CD4-positive, alpha-beta T cell (primary cell): ENCODE results near the gene VAPB. TPM values are rescaled to one million over a fixed set of nuclear protein-coding genes. Genes with fewer than 3 reads are reported as not detected.

Experiments used
- ATAC-seq: fragments of 200-7000 bp; cut with Tn5 transposase; one replicate; pipeline ENCODE4 v1.10.0; 2022; ENCODE audit warnings: mild to moderate bottlenecking; ENCODE audit not compliant: poor library complexity
- CTCF ChIA-PET: fragments of 350-600 bp; sonication (Branson Sonifier 250); formaldehyde crosslinking; loops from one replicate; lab custom pipeline; 2021; ENCODE audit warnings: antibody characterized with exemption, inconsistent platforms; lab: Charles Lee
- POLR2A ChIA-PET: fragments of 350-600 bp; sonication (Branson Sonifier 250); formaldehyde crosslinking; loops from one replicate; lab custom pipeline; 2021; ENCODE audit warnings: antibody characterized with exemption, inconsistent platforms; lab: Charles Lee
- DNase-seq, 14 experiments: peaks; one replicate each; pipeline ENCODE4 v3.0.0-alpha.2; 2013 to 2020; ENCODE audit warnings: mixed read lengths in 2 of 14
- H3K27ac ChIP-seq, 2 donors: one replicate each; pipeline versions ENCODE4 v1.5.1 to v1.7.0; 2013; ENCODE audit warnings: low read length in 2 of 2, low read depth in 1 of 2, mild to moderate bottlenecking in 1 of 2
- H3K27me3 ChIP-seq, 2 experiments: 1 replicate in 1 of 2; 2 replicates in 1 of 2; pipeline versions ENCODE4 v1.6.1 to v1.7.0; 2013; ENCODE audit warnings: low read length in 2 of 2, control low read depth in 1 of 2, mild to moderate bottlenecking in 1 of 2, moderate library complexity in 1 of 2; ENCODE audit not compliant: insufficient read depth in 2 of 2, control insufficient read depth in 1 of 2
- H3K36me3 ChIP-seq: one replicate; pipeline ENCODE4 v1.6.1; 2013; ENCODE audit warnings: low read length, control low read depth; ENCODE audit not compliant: insufficient read depth
- H3K4me1 ChIP-seq: one replicate; pipeline ENCODE4 v1.6.1; 2013; ENCODE audit warnings: low read length, control low read depth; ENCODE audit not compliant: insufficient read depth
- H3K4me3 ChIP-seq: one replicate; pipeline ENCODE4 v1.5.1; 2013; ENCODE audit warnings: mild to moderate bottlenecking, low read length, moderate library complexity
- H3K9me3 ChIP-seq, 2 experiments: 1 replicate in 1 of 2; 2 replicates in 1 of 2; pipeline versions ENCODE4 v1.6.1 to v1.7.0; 2013; ENCODE audit warnings: low read length in 2 of 2, mild to moderate bottlenecking in 2 of 2, control low read depth in 1 of 2, moderate library complexity in 1 of 2; ENCODE audit not compliant: control insufficient read depth in 1 of 2, insufficient read depth in 1 of 2
- H3K27ac Mint-ChIP-seq: one replicate; pipeline ENCODE4 v1.8.0; 2020; ENCODE audit warnings: mixed read lengths
- H3K27me3 Mint-ChIP-seq: one replicate; pipeline ENCODE4 v1.8.0; 2021; ENCODE audit warnings: mixed read lengths
- H3K36me3 Mint-ChIP-seq: one replicate; pipeline ENCODE4 v1.8.0; 2021; ENCODE audit warnings: low read depth, mixed read lengths
- H3K4me1 Mint-ChIP-seq: one replicate; pipeline ENCODE4 v1.8.0; 2021; ENCODE audit warnings: low read depth, mixed read lengths
- H3K4me3 Mint-ChIP-seq: one replicate; pipeline ENCODE4 v1.8.0; 2020; ENCODE audit warnings: mild to moderate bottlenecking, mixed read lengths
- H3K9me3 Mint-ChIP-seq: one replicate; pipeline ENCODE4 v1.8.0; 2020; ENCODE audit warnings: mixed read lengths
- CTCF ChIP-seq: fragments of 200-600 bp; IDR thresholded peaks from one replicate; pipeline ENCODE4 v1.8.0; 2022; ENCODE audit warnings: antibody characterized with exemption, mild to moderate bottlenecking
- intact Hi-C, 2 experiments: fragments of 100-400 bp; cut with DNase I in 1 of 2; cut with micrococcal nuclease in 1 of 2; formaldehyde crosslinking; loops; one replicate each; pipeline versions ENCODE4 v1.15.1 to v1.9.0; 2023 to 2025; cut with DNase I, micrococcal nuclease
- total RNA-seq, 174 experiments: library from RNA in 2 of 174; stranded (reverse) in 2 of 174; gene quantifications; one replicate each; pipeline ENCODE4 v1.2.3 and lab custom pipeline; 2021 to 2026

Gene VAPB
- total RNA-seq, 2 experiments from 2014 or later = 25.2 to 29.4 TPM

DNA sequence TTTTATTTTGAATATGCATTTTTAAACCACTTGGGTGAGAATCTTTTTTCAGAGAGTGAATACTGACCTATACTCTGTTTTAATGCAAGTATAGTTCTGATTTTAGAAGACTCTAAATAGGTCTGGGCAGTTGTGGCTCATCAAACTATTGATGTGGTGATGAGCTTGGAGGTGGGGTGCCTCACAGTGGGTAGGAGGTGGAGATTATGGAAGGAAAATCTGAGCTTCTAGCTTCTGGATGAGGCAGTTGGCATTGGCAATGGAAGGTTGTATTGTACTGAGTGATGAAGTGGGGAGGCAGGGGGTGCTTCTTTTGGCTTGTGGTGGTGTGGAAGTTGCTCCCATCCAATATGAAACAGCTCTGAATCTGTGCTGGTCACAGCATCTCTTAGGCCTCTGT is 52.7 kb downstream of the VAPB start:
- Mint-ChIP-seq H3K27me3 (no peaks in the 10 kb centered on the region), H3K4me1 (peaks cover 8% of the 10 kb centered on the region), H3K27ac (no peak overlapping the region), H3K36me3 (peaks cover 88% of the 10 kb centered on the region), H3K4me3 (no peak overlapping the region), H3K9me3 (no peaks in the 10 kb centered on the region)
- Histone ChIP-seq H3K9me3 (no peaks in the 10 kb centered on the region), H3K4me1 (no peaks in the 10 kb centered on the region), H3K27me3 (no peaks in the 10 kb centered on the region), H3K27ac (no peak overlapping the region), H3K36me3 (peaks cover 59% of the 10 kb centered on the region), H3K4me3 (no peak overlapping the region)
- POLR2A ChIA-PET = no interaction called here
- ATAC-seq = no peak
- intact Hi-C loops = loop anchor here in 1 of 2 experiments (10.0 kb wide), 1 partner anchor 47 kb away; no protein-coding TSS in a partner anchor
- CTCF ChIA-PET = interaction anchor here (1.0 kb wide), 1 partner anchor 218 kb away, joined by 3 read pairs; no protein-coding TSS in a partner anchor
- TF ChIP-seq CTCF = no peak
- DNase-seq = no peak

GRCh38 chr20:58444746-58445255 is 55.8 kb downstream of the VAPB start:
- H3K4me3 Mint-ChIP-seq = no peak overlapping the region
- H3K4me3 ChIP-seq = no peak overlapping the region
- POLR2A ChIA-PET = no interaction called here
- H3K27me3 ChIP-seq = no peaks in the 10 kb centered on the region
- no peaks in the 10 kb centered on the region for H3K4me1 Mint-ChIP-seq
- intact Hi-C loops = loop anchor here in 1 of 2 experiments (10.0 kb wide), 1 partner anchor 50 kb away; no protein-coding TSS in a partner anchor
- no peaks in the 10 kb centered on the region for H3K9me3 Mint-ChIP-seq
- ATAC-seq (no peak), DNase-seq (no peak)
- no peaks in the 10 kb centered on the region for H3K9me3 ChIP-seq
- TF ChIP-seq CTCF = no peak
- CTCF ChIA-PET = no interaction called here
- H3K27ac ChIP-seq = no peak overlapping the region
- no peaks in the 10 kb centered on the region for H3K27me3 Mint-ChIP-seq
- H3K4me1 ChIP-seq = no peaks in the 10 kb centered on the region
- H3K36me3 ChIP-seq = peaks cover 65% of the 10 kb centered on the region
- H3K36me3 Mint-ChIP-seq = peaks cover 95% of the 10 kb centered on the region
- H3K27ac Mint-ChIP-seq = peak overlapping the region; percentile 42

GRCh38 chr20:58446264-58446959 is 57.4 kb downstream of the VAPB start:
- Mint-ChIP-seq H3K36me3 (peaks cover 95% of the 10 kb centered on the region), H3K9me3 (no peaks in the 10 kb centered on the region), H3K27me3 (no peaks in the 10 kb centered on the region), H3K4me3 (no peak overlapping the region), H3K27ac (no peak overlapping the region), H3K4me1 (no peaks in the 10 kb centered on the region)
- Histone ChIP-seq H3K27me3 (no peaks in the 10 kb centered on the region), H3K9me3 (no peaks in the 10 kb centered on the region), H3K27ac (no peak overlapping the region), H3K36me3 (peaks cover 50% of the 10 kb centered on the region), H3K4me3 (no peak overlapping the region), H3K4me1 (no peaks in the 10 kb centered on the region)
- POLR2A ChIA-PET = no interaction called here
- DNase-seq = no peak
- TF ChIP-seq CTCF = no peak
- intact Hi-C loops = loop anchor here in 1 of 2 experiments (10.0 kb wide), 1 partner anchor 52 kb away; no protein-coding TSS in a partner anchor
- ATAC-seq = no peak
- CTCF ChIA-PET = no interaction called here
